SK-N-SH (cell line): Measurements from ENCODE around the gene SLC17A2. TPM values are rescaled to one million over a fixed set of nuclear protein-coding genes. Genes with fewer than 3 reads are reported as not detected.

Source experiments
- CTCF ChIA-PET: fragments of 300-600, 350-600 bp; formaldehyde crosslinking; extraction: SDS; loops from one replicate; lab custom pipeline; 2021; lab: Yijun Ruan, JAX
- POLR2A ChIA-PET: fragments of 350-600 bp; sonication (Branson Sonifier 250); formaldehyde crosslinking; extraction: SDS; loops from one replicate; lab custom pipeline; 2020; ENCODE audit warnings: antibody characterized with exemption, inconsistent platforms; lab: Yijun Ruan, JAX
- DNase-seq: peaks from one replicate; pipeline ENCODE4 v3.0.0; 2012
- H2AFZ ChIP-seq: fragments of 200-600 bp; sonication (generic); 2 replicates; pipeline ENCODE4 v1.8.1; 2016; ENCODE audit warnings: antibody characterized with exemption, mild to moderate bottlenecking, low read depth
- H3F3A ChIP-seq: fragments of 200-600 bp; sonication (generic); replicated peaks from 2 replicates; pipeline ENCODE3; 2016; ENCODE audit warnings: antibody characterized with exemption, mild to moderate bottlenecking; ENCODE audit not compliant: insufficient read depth
- H3K27ac ChIP-seq, 2 experiments: fragments of 200-500 bp in 1 of 2; fragments of 200-600 bp in 1 of 2; sonication (Bioruptor generic) in 1 of 2; sonication (generic), shearing (Covaris generic) in 1 of 2; 2 replicates each; pipeline versions ENCODE4 v1.5.1 to v1.6.1; 2014 to 2016; ENCODE audit warnings: low read depth in 2 of 2, inconsistent platforms in 1 of 2, low read length in 1 of 2, mild to moderate bottlenecking in 1 of 2, mixed read lengths in 1 of 2
- H3K27me3 ChIP-seq: fragments of 200-600 bp; sonication (generic), shearing (Covaris generic); 2 replicates; pipeline ENCODE4 v1.6.1; 2016; ENCODE audit warnings: mixed run types; ENCODE audit not compliant: insufficient read depth
- H3K36me3 ChIP-seq, 2 experiments: fragments of 200-500 bp in 1 of 2; fragments of 200-600 bp in 1 of 2; sonication (Bioruptor generic) in 1 of 2; sonication (generic) in 1 of 2; replicated peaks in 1 of 2; 2 replicates each; pipeline versions ENCODE3 to v1.5.1; 2014 to 2016; ENCODE audit warnings: low read length in 1 of 2, mild to moderate bottlenecking in 1 of 2; ENCODE audit not compliant: insufficient read depth in 2 of 2, control insufficient read depth in 1 of 2
- H3K4me1 ChIP-seq, 2 experiments: fragments of 200-500 bp in 1 of 2; fragments of 200-600 bp in 1 of 2; sonication (Bioruptor generic) in 1 of 2; sonication (generic), shearing (Covaris generic) in 1 of 2; 2 replicates each; pipeline versions ENCODE4 v1.5.1 to v1.6.1; 2014 to 2016; ENCODE audit warnings: low read depth in 1 of 2, low read length in 1 of 2, mixed run types in 1 of 2; ENCODE audit not compliant: insufficient read depth in 2 of 2, control insufficient read depth in 1 of 2
- H3K4me2 ChIP-seq: fragments of 200-600 bp; sonication (generic), shearing (Covaris generic); 2 replicates; pipeline ENCODE4 v1.6.1; 2017; ENCODE audit warnings: mixed run types
- H3K4me3 ChIP-seq, 2 experiments: fragments of 200-500 bp in 1 of 2; fragments of 200-600 bp in 1 of 2; sonication (Bioruptor generic) in 1 of 2; sonication (generic), shearing (Covaris generic) in 1 of 2; 2 replicates each; pipeline versions ENCODE4 v1.5.1 to v1.8.1; 2014 to 2016; ENCODE audit warnings: low read depth in 2 of 2, inconsistent platforms in 1 of 2, low read length in 1 of 2, mild to moderate bottlenecking in 1 of 2, mixed read lengths in 1 of 2, moderate library complexity in 1 of 2
- H3K79me2 ChIP-seq: fragments of 200-600 bp; sonication (generic); 2 replicates; pipeline ENCODE4 v1.8.1; 2017; ENCODE audit warnings: mild to moderate bottlenecking; ENCODE audit not compliant: insufficient read depth
- H3K9ac ChIP-seq: fragments of 200-600 bp; sonication (generic); 2 replicates; pipeline ENCODE4 v1.6.1; 2017; ENCODE audit warnings: mixed run types
- H3K9me2 ChIP-seq: fragments of 200-600 bp; sonication (generic); 2 replicates; pipeline ENCODE4 v1.6.1; 2017; ENCODE audit warnings: mixed run types
- H3K9me3 ChIP-seq: fragments of 200-600 bp; sonication (generic); 2 replicates; pipeline ENCODE4 v1.6.1; 2017; ENCODE audit warnings: mixed run types, mild to moderate bottlenecking, moderate library complexity
- H4K20me1 ChIP-seq: fragments of 200-600 bp; sonication (generic); 2 replicates; pipeline ENCODE4 v1.6.1; 2017; ENCODE audit warnings: mild to moderate bottlenecking, mixed run types; ENCODE audit not compliant: insufficient read depth
- ELF1 ChIP-seq: IDR thresholded peaks from 2 replicates; pipeline ENCODE4 v1.4.0; 2012
- EP300 ChIP-seq, 2 experiments: IDR thresholded peaks; 2 replicates each; pipeline versions ENCODE4 v1.4.0 to v1.6.1; 2012; ENCODE audit warnings: borderline replicate concordance in 1 of 2, low read depth in 1 of 2, low read length in 1 of 2
- GATA2 ChIP-seq: sonication (generic); formaldehyde crosslinking; IDR thresholded peaks from 2 replicates; pipeline ENCODE4 v1.5.0; 2020; ENCODE audit warnings: mild to moderate bottlenecking, missing genetic modification reagents
- MEF2A ChIP-seq: IDR thresholded peaks from 2 replicates; pipeline ENCODE4 v1.4.0; 2012; ENCODE audit warnings: low read depth, borderline replicate concordance
- NFIC ChIP-seq: IDR thresholded peaks from 2 replicates; pipeline ENCODE4 v1.4.0; 2012; ENCODE audit warnings: borderline replicate concordance
- NRF1 ChIP-seq: IDR thresholded peaks from 2 replicates; pipeline ENCODE4 v1.6.1; 2012; ENCODE audit warnings: low read depth, mild to moderate bottlenecking, low read length
- PBX3 ChIP-seq: IDR thresholded peaks from 2 replicates; pipeline ENCODE4; 2012
- POLR2AphosphoS5 ChIP-seq: IDR thresholded peaks from 2 replicates; pipeline ENCODE4 v1.6.1; 2012; ENCODE audit warnings: low read depth, low read length
- REST ChIP-seq: IDR thresholded peaks from 2 replicates; pipeline ENCODE4 v1.6.1; 2012; ENCODE audit warnings: mild to moderate bottlenecking, low read depth, low read length, moderate library complexity
- RXRA ChIP-seq: IDR thresholded peaks from 2 replicates; pipeline ENCODE4 v1.4.0; 2012; ENCODE audit warnings: low read depth, mild to moderate bottlenecking, borderline replicate concordance
- SIN3A ChIP-seq: IDR thresholded peaks from 2 replicates; pipeline ENCODE4 v1.6.1; 2012; ENCODE audit warnings: low read depth, mild to moderate bottlenecking, low read length, moderate library complexity, borderline replicate concordance
- TCF12 ChIP-seq: IDR thresholded peaks from 2 replicates; pipeline ENCODE4 v1.4.0; 2012
- TEAD4 ChIP-seq: IDR thresholded peaks from 2 replicates; pipeline ENCODE4 v1.4.0; 2012; ENCODE audit warnings: mild to moderate bottlenecking, borderline replicate concordance; ENCODE audit not compliant: insufficient read depth
- USF2 ChIP-seq: fragments of 150-350 bp; IDR thresholded peaks from 2 replicates; pipeline ENCODE4 v1.6.1; 2017; ENCODE audit warnings: antibody characterized with exemption, low read length, low read depth, borderline replicate concordance
- WGBS: methylation state at CpG from one replicate; pipeline ENCODE4 v1.1.6; 2017; ENCODE audit warnings: low lambda C conversion rate; 5-methylcytosine and 5-hydroxymethylcytosine counted together
- polyA plus RNA-seq, 3 experiments: library from polyadenylated mRNA; depleted of rRNA; stranded (reverse); fragments of >200 nt; gene quantifications; 2 replicates each; pipeline ENCODE4 v1.2.3, GENCODE V29; 2012
- TF ChIP-seq, protein P1 (sequence below): IDR thresholded peaks from 2 replicates; pipeline ENCODE4 v1.4.0; 2012; ENCODE audit warnings: low read depth, borderline replicate concordance
- TF ChIP-seq, protein P2 (sequence below): IDR thresholded peaks from 2 replicates; pipeline ENCODE4 v1.4.0; 2012; ENCODE audit warnings: low read depth
- TF ChIP-seq, protein P3 (sequence below): IDR thresholded peaks from 2 replicates; pipeline ENCODE4 v1.4.0; 2012; ENCODE audit warnings: low read depth, borderline replicate concordance

SLC17A2 gene, protein sequence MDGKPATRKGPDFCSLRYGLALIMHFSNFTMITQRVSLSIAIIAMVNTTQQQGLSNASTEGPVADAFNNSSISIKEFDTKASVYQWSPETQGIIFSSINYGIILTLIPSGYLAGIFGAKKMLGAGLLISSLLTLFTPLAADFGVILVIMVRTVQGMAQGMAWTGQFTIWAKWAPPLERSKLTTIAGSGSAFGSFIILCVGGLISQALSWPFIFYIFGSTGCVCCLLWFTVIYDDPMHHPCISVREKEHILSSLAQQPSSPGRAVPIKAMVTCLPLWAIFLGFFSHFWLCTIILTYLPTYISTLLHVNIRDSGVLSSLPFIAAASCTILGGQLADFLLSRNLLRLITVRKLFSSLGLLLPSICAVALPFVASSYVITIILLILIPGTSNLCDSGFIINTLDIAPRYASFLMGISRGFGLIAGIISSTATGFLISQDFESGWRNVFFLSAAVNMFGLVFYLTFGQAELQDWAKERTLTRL
- polyA plus RNA-seq (2012; rRNA removed): not detected in 2 replicates
- polyA plus RNA-seq (2012; cell fraction: cytosol; rRNA removed): not detected in 2 replicates
- not detected in 2 replicates for polyA plus RNA-seq (2012; cell fraction: nucleus; rRNA removed)

- no peaks in the 10 kb centered on the region; the same call in 1 of the 2 replicates for H3K27me3 ChIP-seq
- no peak within 1 kb of the TSS for H3K9ac ChIP-seq
- H3K9me3 ChIP-seq: no peaks in the 10 kb centered on the region
- ChIA-PET CTCF (interaction anchor here (1.0 to 1.1 kb wide), 2 partner anchors 14 to 440 kb away, joined by 3 read pairs; no protein-coding TSS in a partner anchor), POLR2A (no interaction called here)
- no peak within 1 kb of the TSS for H2AFZ ChIP-seq
- no peak for DNase-seq
- H3K4me3 ChIP-seq: no peak within 1 kb of the TSS
- H3K27ac ChIP-seq: no peak within 1 kb of the TSS
- H3K9me2 ChIP-seq: no peaks in the 10 kb centered on the region
- no peaks in the 10 kb centered on the region for H3K79me2 ChIP-seq
- no peaks in the 10 kb centered on the region for H3K36me3 ChIP-seq
- H3F3A ChIP-seq: no peaks in the 10 kb centered on the region
- peaks cover 0 to 11% of the 10 kb centered on the region in 2 experiments; a peak in 3 of 4 replicates for H3K4me1 ChIP-seq
- TF ChIP-seq POLR2AphosphoS5: no peak
- no peak for TF ChIP-seq RXRA
- no peak for TF ChIP-seq SIN3A
- TF ChIP-seq EP300 (IDR thresholded peaks at IDR 0.05; ENCODE audit: borderline replicate concordance in 1 of 2, low read depth in 1 of 2, low read length in 1 of 2): no peak
- TF ChIP-seq NFIC: no peak
- no peak for TF ChIP-seq USF2
- no peak for TF ChIP-seq REST
- TF ChIP-seq, protein P1, sequence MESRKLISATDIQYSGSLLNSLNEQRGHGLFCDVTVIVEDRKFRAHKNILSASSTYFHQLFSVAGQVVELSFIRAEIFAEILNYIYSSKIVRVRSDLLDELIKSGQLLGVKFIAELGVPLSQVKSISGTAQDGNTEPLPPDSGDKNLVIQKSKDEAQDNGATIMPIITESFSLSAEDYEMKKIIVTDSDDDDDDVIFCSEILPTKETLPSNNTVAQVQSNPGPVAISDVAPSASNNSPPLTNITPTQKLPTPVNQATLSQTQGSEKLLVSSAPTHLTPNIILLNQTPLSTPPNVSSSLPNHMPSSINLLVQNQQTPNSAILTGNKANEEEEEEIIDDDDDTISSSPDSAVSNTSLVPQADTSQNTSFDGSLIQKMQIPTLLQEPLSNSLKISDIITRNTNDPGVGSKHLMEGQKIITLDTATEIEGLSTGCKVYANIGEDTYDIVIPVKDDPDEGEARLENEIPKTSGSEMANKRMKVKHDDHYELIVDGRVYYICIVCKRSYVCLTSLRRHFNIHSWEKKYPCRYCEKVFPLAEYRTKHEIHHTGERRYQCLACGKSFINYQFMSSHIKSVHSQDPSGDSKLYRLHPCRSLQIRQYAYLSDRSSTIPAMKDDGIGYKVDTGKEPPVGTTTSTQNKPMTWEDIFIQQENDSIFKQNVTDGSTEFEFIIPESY: no peak
- TF ChIP-seq MEF2A: no peak
- no peak for TF ChIP-seq ELF1
- no peak for TF ChIP-seq TCF12
- TF ChIP-seq GATA2 (CRISPR knock-in tag): no peak
- TF ChIP-seq, protein P2, sequence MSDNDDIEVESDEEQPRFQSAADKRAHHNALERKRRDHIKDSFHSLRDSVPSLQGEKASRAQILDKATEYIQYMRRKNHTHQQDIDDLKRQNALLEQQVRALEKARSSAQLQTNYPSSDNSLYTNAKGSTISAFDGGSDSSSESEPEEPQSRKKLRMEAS: no peak
- no peak for TF ChIP-seq NRF1
- no peak for TF ChIP-seq PBX3
- TF ChIP-seq, protein P3, sequence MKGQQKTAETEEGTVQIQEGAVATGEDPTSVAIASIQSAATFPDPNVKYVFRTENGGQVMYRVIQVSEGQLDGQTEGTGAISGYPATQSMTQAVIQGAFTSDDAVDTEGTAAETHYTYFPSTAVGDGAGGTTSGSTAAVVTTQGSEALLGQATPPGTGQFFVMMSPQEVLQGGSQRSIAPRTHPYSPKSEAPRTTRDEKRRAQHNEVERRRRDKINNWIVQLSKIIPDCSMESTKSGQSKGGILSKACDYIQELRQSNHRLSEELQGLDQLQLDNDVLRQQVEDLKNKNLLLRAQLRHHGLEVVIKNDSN: no peak
- no peak for TF ChIP-seq TEAD4
- H3K4me2 ChIP-seq: no peak within 1 kb of the TSS
- no peaks in the 10 kb centered on the region for H4K20me1 ChIP-seq
- 69% methylated on average over 9 of the region's 9 CpGs for WGBS
Measured at GRCh38 chr6:25930532-25931410, at the start of gene SLC17A2. SLC17A2 (minus strand) TSS chr6:25930691; CDS start chr6:25925796, 4,895 bp downstream.
